NCI-H345 (cell line): ENCODE data around the gene GRAP.
"Not testable (repeated sequence)": the region's sequence is repeated elsewhere in the genome, so short reads cannot be mapped to it uniquely, and the experiment has no call there.

Experiments
- DNase-seq: peaks from one replicate; lab custom pipeline; 2025; lab: John Stamatoyannopoulos, UW

Gene GRAP

GRCh38 chr17:19046782-19047375 lies at the start of gene GRAP:
TSS of gene GRAP (minus strand) at chr17:19046957. CDS start at chr17:19046926, 31 bp downstream.
- DNase-seq, result not testable (repeated sequence)

GRCh38 chr17:19093684-19094438 lies 47.1 kb upstream of the GRAP start:
- DNase-seq, result not testable (repeated sequence)

- not testable (repeated sequence) for DNase-seq
Measured at GRCh38 chr17:19092737-19093683, 46.3 kb upstream of the GRAP start.

DNA sequence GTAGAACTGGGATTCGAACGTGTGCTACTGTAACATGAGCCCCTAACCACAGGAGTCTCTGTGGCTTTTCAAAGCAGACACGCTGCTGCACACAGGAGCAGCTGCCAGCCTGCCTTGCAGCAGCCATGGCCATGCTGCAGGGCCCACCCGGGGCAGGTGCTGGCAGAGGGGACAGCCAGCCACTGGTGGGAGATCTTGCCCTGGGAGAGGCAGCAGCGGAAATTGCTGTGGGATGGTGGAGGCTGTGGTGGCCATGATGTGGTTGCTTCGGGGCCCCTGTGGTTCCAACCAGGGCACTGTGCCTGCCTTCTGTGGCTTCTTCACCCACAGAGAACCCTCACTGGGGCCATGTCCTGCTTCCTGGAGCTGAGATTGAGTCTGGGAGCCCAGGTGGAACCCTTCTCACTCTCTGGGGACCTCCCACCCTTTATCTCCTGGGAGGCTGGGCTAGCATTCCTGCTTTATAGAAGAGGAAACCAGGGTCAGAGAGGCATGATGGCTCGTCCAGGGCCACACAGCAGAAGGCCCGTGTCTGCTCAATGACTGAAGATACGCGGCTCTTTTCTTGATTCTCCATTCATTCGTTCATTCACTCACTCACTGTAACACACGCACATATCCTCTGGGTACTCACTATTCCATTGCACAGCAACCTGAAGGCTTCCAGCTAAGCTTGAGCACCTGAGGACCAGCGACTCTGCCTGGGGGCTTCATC lies 43.5 kb upstream of the GRAP start:
- not testable (repeated sequence) for DNase-seq

DNA sequence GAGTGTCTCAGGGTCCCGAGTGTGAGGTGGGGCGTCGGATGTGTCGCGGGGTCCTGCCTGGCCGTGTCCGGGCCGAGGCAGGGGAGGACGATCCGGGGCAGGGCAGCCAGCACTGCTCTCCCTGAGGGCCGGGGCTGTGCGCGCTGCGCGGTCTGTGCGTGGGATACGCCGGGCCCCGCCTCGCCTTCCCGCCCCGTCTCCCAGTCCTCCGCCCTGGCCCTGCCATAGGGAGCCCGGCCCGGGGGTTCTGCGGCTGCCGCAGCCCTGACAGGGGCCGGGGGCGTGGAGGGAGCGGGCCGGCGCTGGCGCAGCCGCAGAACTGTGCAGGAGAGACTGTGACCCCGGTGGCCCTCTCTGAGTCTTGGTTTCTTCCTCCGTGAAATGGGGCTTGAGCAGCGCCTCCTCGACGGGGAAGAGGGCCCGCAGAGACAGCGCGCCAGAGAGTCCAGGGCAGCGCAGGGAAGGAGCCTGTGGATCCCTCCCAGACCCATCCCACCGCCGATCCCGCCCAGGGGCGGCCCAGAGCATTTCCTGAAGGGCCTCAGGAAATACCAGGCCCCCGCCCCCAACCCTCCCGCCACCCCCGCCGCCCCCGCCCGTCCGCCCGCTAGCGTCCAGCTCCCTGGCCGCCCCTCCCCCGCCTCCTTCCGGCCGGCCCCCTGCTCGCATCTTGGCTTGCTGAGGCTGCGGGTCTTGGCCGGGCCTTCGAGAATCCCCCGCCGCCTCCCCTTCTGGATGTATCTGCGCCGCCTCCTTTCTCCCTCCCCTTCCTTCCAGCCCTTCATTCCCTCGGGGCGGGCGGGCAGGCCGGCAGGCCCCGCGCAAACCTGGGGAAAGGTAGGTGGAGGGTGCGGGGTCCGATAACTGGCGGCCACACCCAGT lies 42.3 kb upstream of the GRAP start:
- DNase-seq, result not testable (repeated sequence)

DNA sequence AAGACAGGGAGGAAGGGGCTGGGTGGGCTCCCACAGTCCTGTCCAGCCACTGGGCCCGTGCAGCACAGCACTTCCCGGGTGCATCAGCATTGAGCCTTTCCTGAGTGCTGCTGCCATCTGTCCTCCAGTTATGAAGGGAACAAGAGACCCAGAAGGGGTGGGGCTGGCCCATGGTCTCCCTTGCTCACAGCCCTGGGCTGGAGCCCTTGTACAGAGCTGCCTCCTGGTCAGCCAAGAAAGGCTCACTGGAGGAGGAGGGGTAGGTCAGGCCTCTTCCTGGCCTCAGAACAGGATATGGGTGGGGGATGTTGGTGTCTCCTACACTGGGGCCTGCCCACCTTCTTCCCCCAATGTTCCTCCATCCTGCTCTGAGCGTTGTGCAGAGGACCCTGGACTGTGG lies 30.6 kb upstream of the GRAP start:
- not testable (repeated sequence) for DNase-seq

DNA sequence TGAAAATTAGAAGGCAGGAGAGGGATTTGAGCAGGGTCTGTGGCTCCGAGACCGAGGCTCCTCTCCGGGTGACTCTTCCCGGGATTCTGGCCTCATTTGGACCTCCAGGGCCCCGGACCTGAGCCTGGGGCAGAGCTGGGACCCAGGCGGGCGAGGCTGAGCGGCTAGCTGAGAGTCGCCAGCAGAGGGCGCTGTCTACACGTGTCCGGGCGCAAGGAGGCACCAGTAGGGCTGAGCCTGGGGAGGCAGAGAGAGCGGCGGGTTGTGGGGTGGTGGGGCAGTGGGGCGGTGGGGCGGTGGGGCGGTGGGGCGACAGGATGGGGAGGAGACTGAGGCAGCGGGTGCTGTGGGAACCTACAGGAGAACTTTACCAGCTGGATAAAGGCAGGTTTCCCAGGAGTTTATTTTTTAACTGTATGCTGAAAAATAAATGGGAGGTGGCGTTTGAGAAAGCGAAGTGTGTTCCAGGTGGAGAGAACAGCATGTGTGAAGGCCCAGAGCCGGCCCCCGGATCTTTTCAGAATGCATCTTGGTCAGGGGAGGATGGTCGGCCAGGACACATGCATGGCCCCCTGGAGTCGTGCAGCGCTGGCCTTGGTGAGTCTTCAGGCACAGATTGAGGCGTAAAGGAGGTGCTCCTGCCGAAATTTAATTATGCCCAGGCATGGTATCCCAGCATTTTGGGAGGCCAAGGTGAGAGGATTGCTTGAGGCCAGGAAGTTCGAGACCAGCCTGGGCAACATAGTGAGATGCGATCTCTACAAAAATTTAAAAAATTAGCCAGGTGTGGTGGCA lies 29.8 kb upstream of the GRAP start:
- not testable (repeated sequence) for DNase-seq

DNA sequence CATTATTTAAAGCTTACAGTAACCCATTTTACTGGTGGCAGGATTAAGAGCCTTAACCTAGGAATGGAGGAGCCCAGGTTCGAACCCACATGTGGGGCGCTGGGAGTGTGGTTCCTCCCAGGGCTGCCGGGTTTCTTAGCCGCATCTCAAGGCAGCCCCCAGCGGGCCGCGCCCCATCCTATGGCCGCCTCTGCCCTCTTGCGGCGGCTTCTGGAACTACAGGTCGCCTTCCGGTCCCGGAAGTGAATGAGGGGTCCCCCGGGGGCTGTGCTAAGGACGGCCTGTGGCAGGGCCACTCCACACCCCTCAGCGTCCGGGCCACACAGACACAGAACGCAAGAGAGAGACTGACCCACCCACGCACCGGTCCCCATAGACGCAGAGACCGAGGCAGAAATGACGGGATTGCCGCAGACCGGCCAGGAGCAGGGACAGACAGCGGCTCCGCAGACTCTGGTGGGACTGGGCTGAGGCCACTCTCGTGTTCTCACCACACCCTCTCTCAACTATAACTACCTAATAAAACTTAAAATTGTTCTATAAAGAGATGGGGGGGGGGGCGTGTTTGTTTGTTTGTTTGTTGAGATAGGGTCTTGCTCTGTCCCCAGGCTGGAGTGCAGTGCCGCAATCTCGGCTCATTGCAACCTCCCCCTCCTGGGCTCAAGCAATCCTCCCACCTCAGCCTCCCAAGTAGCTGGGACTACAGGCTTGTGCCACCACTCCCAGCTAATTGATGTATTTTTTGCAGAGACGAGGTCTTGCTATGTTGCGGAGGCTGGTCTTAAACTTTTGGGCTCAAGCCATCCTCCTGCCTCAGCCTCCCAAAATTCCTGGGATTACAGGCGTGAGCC lies 23.8 kb upstream of the GRAP start:
- DNase-seq, result not testable (repeated sequence)

DNA sequence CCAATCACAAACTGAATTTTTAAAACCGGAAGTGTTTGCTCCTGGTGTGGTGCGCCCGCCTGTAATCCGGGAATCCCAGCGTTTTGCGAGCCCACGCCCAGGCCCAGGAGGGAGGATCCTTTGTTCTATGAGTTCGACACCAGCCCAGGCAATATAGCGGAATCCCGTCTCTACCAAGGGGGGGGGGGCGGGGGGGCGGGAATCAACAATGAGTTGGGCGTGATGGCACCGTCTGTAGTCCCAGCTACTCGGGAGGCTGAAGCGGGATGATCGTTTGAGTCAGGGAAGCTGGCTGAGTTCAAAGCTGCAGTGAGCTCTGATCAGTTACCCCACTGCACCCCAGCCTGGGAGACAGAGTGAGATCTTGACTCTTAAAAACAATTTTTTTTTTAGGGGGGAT lies 17.6 kb upstream of the GRAP start:
- DNase-seq, result not testable (repeated sequence)

- not testable (repeated sequence) for DNase-seq
Measured at GRCh38 chr17:19063326-19063956, 16.7 kb upstream of the GRAP start.

- DNase-seq, result not testable (repeated sequence)
Measured at GRCh38 chr17:19062718-19063325, 16.1 kb upstream of the GRAP start.

DNA sequence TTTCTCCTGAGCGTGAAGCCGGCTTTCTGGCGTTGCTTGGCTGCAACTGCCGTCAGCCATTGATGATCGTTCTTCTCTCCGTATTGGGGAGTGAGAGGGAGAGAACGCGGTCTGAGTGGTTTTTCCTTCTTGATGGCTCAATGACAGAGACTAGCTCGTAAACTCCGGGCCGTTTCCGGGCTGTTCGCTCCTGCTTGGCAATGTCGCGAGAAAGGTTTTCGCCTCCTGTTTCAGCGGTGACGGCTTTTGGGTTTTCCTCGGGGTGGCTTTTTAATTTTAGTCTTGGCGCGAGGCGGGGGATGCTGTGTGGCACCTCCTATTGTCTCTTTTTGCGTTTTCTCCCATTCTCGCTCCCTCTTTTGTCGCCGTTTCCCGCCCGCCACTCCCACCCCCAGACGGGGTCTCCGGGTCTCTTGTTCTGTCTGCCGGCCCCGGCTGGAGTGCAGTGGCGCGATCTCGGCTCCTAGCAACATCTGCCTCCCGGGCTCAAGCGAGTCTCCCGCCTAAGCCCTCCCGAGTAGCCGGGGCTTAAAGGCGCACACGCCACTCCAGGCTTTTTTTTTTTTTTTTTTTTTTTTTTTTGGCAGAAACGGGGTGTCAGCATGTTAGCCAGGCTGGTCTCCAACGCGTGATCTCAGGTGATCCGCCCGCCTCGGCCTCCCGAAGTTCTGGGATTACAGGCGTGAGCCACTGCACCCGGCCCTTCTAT lies 15.4 kb upstream of the GRAP start:
- DNase-seq, result not testable (repeated sequence)

- not testable (repeated sequence) for DNase-seq
Measured at GRCh38 chr17:19055447-19055846, 8.7 kb upstream of the GRAP start.

- not testable (repeated sequence) for DNase-seq
Measured at GRCh38 chr17:19048826-19049225, 2.1 kb upstream of the GRAP start.

DNA sequence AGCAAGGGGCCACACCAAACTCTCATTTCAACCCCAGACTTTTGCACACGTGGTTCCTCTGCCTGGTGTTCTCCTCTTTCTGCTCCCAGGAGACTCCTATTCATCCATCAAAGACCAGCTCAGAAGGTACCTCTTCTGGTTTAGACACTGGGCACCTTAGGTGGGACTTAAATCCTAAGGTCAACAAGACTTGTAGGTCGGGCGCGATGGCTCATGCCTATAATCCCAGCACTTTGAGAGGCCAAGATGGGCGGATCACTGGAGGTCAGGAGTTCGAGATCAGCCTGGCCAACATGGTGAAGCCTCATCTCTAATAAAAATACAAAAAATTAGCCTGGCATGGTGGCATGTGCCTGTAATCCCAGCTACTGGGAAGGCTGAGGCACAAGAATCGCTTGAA lies 753 bp upstream of the GRAP start:
- not testable (repeated sequence) for DNase-seq

DNA sequence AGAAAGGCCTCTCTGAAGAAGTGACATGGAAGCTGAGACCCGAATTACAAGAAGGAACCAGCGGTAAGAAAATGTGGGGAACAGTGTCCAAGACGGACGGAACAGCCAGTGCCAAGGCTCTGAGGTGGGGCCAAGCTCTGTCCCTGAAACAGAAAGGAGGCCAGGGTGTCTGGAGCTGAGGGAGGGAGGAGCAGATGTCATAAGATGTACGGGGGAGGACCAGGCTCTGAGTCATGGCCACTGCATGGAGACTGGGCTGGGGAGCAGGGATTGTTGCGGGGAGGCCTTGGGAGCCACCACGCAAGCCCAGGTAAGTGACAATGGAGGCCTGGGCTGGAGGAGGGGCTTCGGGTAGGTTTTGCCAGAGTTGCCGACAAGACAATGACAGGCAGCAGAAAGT lies 2.1 kb downstream of the GRAP start:
- not testable (repeated sequence) for DNase-seq

GRCh38 chr17:19043032-19043431 lies 3.7 kb downstream of the GRAP start:
- not testable (repeated sequence) for DNase-seq
